ENCODE results near the gene MMEL1. TPM values are rescaled to one million over a fixed set of nuclear protein-coding genes. Genes with fewer than 3 reads are reported as not detected.
"Not testable (repeated sequence)": the region's sequence is repeated elsewhere in the genome, so short reads cannot be mapped to it uniquely, and the experiment has no call there.

MMEL1 gene
- polyA plus RNA-seq, 3 donors, result 2.3 to 3.3 (median 2.5) TPM

DNA sequence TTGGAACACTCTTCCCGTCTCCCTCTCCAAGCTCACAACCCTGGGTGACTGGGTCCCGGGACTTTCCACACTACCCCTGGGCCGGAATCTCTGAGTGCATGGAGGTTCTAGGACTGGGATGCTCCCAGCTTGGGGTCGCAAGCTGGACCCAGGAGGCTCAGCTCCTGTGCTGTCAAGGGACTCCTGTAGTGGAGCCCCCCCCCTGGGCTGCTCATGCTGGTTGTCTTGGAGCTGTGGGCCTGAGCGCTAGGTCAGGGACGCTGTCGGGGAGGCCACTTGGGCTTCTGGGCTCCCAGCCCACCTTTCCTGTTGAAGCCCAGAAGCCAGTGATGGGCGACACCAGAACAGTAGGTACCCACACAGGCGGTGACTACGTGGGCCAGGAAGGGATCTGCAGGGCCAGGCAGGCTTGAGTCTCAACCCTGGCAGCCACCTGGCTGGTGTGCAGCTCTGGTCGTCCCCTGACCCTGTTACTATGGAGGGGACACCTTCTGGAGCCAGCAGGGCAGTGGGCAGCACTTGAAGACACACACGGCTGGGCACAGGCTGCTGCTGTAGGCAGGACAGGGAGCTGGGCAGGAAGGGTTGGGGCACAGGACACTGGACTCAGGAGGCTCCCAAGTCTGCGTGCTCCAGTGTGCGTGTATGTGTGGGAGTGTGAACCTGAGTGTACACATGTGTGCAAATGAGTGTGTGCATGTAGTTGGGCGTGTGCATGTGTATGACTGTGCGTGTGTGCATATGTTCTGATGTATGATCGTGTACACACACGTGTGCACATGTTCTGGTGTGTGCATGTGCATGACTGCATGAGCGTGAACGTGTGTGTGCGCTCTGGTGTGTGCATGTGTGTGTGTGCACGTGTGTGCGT lies 3.0 kb downstream of the MMEL1 start:
- no peak for DNase-seq (ENCODE audit: low read depth in 3 of 3, low spot score in 2 of 3)

DNA sequence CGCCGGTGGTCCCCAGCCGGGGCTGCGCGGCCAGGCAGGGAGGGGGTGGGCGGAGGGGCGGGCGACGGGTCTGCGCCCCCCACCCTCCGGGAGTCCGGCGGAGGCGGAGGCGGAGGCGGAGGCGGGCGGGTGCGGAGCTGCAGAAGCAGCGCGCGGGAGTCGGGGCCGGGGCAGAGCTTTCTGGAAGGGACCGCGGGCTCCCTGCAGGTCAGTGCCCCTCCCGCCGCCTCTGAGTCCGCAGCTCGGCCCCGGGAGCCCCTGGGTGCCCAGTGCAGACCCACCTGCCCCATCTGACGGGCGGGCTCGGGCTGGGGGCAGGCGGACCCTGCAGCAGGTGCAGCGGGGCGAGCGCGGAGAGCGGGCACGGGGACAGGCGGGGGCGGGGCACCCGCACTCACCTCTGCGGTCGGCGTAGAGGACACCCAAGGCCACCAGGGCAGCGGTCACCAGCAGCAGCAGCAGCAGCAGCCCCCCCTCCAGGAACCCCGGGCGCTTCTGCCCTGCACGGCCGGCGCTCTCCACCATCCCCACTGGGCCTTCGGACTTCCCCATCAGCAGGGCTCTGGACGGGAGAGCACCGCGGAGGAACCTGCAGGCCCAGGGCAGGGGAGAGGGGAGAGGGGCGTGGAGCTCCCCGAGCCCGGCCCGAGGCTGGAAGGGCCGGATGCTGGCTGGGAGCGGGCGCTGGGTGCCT lies 3.7 kb downstream of the MMEL1 start:
- no peak for DNase-seq (ENCODE audit: low read depth in 3 of 3, low spot score in 2 of 3)

DNA sequence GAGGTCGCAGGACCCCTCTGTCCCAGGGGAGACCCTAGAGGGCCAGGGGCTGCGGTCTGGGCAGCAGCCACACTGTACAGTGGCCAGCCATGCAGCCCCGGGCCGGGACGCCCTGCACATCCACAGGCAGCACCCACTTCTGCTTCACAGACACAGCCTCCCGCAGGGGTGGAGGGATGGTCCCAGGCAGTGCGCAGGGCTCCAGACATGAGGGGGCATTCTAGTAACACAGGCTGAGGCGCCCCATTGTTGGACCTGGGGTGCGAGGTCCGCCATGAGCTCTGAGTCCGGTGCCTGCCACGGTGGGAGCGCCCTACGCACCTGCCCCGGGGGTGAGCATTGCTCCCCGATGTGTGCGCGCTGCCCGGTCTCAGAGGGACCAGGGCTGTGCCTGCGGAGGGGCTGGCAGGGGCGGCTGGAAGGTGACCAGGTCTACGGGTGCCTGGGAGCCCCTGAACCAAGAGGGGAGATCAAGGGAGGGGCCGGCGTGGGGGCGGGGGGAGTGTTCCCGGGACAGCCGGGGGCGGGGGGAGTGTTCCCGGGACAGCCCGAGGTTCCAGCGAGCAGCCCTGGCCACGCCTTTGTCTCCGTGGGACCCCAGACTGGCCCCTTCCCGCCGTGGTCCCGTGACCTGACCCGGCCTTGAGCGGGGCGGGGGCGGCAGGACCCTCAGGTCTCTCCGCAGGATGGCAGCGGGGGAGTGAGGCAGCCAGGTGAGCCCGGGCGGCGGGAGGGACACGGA lies 4.5 kb downstream of the MMEL1 start:
- no peak for DNase-seq (ENCODE audit: low read depth in 3 of 3, low spot score in 2 of 3)

DNA sequence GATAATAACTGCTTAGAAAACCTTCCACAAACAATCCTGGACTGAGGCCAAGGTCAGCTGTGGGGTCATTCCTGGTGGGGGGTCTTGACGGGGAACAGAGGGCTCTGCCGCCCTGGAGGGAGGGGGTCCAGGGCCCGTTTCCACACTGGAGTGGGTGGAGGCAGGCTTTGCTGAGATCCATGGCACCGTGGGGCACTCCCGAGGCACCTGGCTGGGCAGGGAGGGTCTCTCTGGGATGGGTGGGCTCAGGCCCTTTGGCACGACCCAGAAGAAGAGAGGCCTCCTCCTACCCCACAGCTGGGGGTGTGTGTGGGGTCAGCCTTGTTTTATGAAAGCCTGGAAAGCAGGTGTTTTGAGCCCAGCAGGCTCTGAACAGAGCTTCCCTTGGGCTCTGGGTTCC lies 5.1 kb downstream of the MMEL1 start:
- DNase-seq (ENCODE audit: low read depth in 3 of 3, low spot score in 2 of 3), result no peak

DNA sequence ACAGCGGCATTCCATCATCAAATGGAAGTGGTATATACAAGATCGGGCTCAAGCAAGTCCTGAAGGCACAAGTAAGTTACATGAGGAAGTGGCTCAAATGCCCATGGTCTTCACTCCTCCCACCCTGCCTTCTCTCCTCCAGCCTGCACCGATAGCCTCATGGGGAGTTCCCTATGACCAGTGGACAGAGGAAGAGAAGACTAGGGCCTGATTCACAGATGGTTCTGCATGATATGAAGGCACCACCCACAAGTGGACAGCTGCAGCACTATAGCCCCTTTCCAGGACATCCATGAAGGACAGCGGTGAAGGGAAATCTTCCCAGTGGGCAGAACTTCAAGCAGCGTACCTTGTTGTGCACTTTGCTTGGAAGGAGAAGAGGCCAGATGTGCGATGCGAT lies 7.1 kb downstream of the MMEL1 start:
- not testable (repeated sequence) for DNase-seq (ENCODE audit: low read depth in 3 of 3, low spot score in 2 of 3)

DNA sequence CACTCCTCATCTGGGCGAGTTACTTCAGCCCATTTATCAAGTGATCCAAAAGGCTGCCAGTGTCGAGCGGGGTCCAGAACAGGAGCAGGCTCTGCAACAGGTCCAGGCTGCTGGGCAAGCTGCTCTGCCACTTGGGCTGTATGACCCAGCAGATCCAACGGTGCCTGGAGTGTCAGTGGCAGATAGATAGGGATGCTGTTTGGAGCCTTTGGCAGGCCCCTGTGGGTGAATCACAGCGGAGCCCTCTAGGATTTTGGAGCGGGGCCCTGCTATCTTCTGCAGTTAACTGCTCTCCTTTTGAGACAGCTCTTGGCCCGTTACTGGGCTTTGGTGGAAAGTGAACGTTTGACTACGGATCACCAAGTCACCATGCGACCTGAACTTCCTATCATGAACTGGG lies 7.5 kb downstream of the MMEL1 start:
- DNase-seq (ENCODE audit: low read depth in 3 of 3, low spot score in 2 of 3), result no peak

DNA sequence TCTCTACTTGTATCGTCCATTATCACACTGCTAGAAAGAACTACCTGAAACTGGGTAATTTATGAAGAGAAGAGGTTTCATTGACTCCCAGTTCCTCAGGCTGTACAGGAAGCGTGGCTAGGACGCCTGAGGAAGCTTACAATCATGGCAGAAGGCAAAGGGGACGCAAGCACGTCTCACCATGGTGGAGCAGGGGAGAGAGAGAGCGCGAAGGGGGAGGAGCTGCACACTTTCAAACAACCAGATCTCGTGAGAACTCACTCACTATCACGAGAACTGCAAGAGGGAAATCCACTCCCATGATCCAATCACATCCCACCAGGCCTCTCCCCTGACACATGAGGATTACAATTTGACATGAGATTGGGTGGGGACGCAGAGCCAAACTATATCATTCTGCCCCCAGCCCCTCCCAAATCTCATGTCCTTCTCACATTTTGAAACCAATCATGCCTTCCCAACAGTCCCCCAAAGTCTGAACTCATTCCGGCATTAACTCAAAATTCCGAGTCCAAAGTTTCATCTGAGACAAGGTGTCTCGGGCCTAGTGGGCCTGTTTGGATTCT lies 8.0 kb downstream of the MMEL1 start:
- DNase-seq (ENCODE audit: low read depth in 3 of 3, low spot score in 2 of 3), result no peak

DNA sequence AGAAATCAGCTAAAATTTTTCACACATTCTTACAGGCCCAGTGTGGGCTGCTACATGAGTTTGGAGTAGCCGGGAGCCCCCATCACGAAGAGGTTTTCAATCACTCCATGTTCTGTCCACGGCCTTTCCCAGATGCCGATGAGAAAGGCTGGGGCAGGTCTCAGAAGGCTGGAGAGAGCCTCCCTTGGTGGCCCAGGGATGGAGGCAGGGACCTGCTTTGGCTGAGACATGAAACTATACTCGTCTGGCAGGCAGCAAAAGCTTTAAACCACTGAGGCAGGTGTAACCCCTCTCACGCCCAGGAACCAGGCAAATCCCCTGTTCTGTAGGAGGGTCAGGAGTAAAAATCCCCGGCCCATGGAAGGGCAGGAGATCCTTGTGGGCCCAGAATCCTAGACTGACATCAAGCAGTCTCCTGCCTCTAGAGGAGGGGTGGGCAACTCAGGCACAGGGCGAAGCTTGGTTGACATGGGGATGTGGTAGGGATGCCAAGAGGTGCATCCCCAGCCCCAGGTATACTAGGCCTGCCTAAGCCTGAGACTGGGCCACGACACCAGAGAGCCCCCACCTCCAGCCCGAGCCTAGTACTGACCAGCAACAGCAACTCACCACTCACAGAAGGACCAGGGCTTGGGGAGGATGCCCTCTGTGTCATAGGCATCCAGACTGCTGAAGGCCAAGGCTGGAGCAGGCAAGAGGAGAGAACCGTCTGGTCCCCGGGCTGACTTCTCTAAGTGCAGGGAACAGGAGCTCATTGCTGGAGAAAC lies 9.1 kb downstream of the MMEL1 start:
- DNase-seq (ENCODE audit: low read depth in 3 of 3, low spot score in 2 of 3), result no peak

DNA sequence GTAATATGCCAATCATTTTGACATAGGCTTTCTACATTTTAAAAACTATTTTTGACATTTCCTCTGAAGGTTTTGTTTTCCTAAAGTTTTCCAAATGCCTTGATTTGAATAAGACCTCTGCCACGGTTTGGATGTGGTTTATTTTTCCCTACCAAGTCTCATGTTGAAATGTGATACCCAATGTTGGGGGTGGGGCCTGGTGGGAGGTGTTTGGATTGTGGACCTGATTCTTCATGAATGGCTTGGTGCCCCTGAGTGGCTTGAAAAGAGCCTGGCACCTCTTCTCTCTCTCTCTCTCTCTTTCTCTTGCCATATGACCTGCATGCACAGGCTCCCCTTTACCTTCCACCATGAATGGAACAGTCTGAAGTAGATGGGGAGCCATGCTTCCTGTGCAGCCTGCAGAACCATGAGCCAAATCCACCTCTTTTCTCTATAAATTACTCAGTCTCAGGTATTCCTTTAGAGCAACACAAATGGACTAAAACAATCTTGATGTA lies 14.8 kb downstream of the MMEL1 start:
- DNase-seq (ENCODE audit: low read depth in 3 of 3, low spot score in 2 of 3), result peak in 1 of 3 donors; percentile 18

DNA sequence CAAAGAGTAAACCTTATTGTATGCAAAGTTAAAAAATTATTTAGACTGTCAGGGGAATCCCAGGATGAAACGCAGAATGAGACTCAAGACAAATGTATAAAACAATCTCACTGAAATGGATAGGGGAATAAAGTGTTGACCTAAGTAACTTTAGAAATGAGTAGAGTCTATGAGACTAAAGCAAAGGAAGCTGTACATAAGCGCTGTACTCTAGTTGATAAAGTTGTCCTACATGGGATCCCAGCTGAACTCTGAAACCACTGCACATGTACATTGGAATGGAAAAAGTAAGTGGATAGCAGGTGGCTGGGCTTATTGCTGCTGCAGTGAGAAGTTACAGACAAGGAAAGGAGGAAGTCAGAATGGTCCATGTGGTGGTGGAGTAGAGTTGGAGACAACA lies 18.7 kb downstream of the MMEL1 start:
- no peak for DNase-seq (ENCODE audit: low read depth in 3 of 3, low spot score in 2 of 3)

DNA sequence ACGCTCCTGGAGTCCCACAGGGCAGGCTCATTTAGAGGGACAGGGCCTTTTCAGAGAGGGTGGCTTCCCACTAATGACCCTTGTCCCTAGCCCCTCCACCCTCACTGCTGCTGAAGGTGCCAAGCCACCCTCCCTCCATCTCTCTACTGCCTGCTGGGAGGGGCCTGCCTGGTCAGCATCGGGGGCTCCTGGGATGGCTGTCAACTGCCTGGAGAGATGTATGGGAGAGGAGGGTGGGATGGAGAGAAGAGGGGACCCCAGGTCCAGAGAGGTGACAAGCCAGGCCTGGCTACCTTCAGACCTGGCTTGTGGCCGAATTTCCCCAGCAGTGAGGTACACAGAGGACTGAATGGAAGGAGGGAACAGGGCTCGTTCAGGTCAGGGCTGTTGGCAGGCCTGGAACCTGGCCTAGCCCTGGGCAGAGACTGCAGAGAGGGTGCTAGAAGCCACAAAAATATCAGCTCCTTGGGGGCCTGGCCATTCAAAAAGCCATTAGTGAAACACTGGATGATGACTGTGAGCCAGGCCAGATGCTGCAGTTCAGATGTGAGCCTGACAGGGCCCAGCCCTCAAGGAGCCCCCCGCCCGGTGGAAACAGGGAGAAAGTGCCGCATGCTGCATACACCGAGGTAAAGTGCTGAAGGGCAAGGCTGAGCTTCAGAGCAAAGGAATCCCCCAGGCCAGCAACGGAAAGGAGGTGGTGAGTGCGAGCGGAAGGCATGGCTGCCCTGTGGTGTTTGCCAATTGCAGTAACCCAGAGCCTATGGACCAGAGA lies 20.0 kb downstream of the MMEL1 start:
- DNase-seq (ENCODE audit: low read depth in 3 of 3, low spot score in 2 of 3), result no peak

DNA sequence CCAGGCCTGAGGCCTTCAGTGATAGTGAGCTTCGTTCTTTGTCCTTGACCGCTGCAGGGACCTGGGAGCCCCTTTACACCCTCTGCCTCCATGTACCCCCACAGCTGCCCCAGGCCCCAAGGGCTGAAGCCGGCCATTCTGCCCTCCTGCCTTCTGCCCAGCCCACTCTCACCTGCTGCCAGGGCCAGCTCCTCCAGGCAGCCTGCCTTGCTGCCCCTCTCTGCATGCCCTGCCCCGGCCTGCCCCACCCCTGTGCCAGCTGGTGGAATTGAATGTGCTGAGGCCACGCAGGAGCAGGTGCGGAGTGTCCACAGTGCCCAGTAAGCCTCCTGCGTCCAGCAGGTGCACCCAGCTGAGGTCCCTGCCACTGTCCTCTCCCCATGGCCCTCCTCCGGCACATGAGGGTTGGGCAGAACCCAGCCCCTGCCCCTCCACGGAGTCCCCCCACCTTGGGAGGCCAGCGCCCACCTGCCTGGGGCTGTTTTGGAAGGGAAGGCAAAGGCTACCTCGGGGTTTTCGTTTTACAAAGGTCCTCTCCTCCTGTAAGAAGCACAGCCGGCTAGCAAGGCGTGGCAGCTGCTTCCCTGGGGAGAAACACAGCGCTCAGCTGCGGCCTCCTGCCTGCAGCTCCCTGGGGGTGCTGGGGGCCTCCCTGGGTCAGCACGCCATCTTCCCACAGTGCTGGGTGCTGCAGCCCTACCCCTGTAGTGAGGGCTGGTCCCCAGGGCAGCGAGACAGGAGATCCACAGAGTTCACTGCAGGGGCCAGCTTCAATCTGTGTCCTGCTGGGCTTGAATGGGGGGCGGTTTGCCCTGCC lies 21.0 kb downstream of the MMEL1 start:
- DNase-seq (ENCODE audit: low read depth in 3 of 3, low spot score in 2 of 3), result no peak

DNA sequence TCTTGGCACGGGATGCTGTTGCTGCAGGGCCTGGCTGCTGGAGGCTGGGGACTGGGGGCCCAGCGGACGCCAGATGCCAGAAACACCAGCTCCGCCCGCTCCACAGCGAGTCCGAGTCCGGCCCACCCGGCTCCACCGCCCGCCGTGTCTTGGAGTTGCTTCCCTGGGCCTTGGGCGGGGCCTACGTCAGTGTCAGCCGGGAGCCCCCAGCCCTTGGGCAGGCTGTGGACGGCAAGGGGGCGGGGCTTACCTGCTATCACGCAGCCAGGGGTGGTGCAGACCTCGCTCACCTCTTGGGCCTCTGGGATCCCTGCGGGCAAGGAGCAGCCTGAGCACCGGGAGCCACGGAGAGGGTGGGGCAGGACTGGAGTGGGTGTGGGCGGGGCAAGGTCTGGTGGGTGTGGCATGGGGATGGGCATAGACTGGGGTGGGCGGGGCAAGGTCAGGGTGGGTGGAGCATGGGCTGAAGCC lies 21.8 kb downstream of the MMEL1 start:
- no peak for DNase-seq (ENCODE audit: low read depth in 3 of 3, low spot score in 2 of 3)

DNA sequence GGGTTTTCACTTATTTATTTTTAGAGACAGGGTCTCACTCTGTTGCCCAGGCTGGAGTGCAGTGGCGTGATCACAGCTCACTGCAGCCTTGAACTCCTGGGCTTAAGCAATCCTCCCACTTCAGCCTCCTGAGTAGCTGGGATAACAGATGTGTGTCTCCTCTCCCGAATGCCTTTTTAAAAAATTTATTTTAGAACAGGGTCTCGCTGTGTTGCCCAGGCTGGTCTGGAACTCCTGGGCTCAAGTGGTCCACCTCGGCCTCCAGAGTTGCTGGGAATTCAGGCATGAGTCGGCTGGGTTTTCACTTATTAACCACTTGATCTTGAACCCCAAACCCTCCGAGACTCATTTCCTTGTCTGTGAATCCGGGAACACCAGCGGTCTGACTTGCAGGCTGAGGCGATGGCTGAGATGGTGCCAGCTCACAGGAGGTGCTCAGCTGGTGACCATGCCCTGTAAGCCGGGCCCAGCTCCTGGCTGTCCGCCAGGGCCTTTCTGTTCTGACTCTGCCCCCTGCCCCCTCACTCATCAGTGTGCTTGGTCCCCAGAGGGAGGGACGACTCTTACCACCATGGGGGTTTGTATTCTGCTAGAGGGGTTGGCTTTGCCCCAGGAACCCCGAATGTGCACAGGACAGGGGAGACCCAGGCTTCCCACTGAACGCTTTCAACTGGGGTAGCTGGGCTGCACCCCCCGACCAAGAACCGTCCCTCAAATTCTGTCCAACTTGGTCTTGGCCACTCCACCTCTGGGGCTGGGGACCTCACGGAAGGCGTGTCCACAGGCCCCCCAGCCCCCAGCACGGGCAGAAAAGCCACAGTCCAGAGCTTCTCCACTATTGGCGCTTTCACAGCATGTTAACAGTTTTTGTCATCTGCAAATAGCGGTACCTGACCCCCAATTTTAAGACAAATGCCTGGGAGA lies 22.5 kb downstream of the MMEL1 start:
- DNase-seq (ENCODE audit: low read depth in 3 of 3, low spot score in 2 of 3), result no peak

DNA sequence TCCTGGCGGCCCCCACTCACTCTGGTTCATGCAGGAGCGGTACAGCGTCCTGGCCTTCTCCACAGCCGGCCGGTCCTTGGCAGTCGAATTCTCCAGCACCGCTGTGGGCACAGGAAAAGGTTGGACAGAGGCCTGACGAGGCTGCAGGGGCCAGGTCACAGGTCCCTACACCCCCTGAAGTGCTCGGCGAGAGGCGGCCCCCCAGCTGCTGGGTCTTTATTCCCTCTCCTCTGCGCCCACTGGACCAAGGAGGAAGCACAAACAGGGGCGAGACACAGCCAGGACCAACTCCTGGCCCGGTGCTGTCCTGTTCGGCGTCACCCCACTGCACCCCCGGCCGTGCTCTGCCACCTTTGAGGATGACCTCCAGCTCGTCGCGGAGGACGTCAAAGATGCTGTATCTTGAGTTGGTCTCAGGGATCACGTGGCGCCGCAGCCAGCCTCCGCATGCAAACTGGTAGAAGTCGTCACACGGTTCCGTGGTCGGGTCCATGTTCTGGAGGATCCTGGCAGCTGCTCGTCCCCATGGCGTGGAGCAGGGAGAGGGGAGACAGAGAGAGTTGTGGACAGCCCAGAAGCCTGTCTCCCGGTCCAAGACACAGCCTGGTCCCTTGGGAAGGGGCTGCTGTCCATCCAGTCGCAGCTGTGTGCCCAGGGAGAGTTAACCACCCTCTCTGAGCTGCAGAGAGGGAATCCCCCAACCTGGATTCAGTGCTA lies 23.3 kb downstream of the MMEL1 start:
- no peak for DNase-seq (ENCODE audit: low read depth in 3 of 3, low spot score in 2 of 3)

DNA sequence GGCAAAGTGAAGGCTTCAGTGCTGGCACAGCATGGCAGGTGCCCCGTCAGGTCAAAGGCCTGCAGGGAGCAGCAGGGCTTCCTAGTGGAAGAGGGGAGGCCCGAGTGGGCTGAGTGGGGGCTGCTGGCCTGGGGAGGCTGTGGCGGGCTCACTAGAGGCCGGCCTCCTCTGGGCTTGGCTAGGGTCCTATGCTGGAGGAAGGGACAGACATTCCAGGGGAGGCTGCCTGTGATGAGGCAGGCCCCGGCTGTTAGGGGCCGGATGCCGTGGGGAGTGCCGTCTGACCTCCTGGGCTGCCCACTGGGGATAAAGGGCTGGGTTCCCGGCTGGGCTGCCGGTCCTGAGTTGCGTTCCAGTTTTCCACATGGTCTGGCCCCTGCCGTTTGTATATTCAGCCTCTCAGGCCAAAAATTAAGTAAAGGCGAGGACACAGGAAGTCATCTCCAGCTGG lies 25.1 kb downstream of the MMEL1 start:
- DNase-seq (ENCODE audit: low read depth in 3 of 3, low spot score in 2 of 3), result no peak

Measured in right renal cortex interstitium (tissue), 3 donors.